KMS-11 (cell line): ENCODE results near the gene SFXN3.

Experiments
- H2AFZ ChIP-seq: fragments of 200-600 bp; sonication (generic); 2 replicates; pipeline ENCODE4 v1.6.1; 2016; ENCODE audit warnings: antibody characterized with exemption, mixed run types, low read depth
- H3K27ac ChIP-seq: fragments of 200-600 bp; sonication (generic); 2 replicates; pipeline ENCODE4 v1.6.1; 2016; ENCODE audit warnings: mild to moderate bottlenecking, mixed run types
- H3K27me3 ChIP-seq: fragments of 200-600 bp; sonication (generic); 2 replicates; pipeline ENCODE4 v1.6.1; 2017; ENCODE audit warnings: mild to moderate bottlenecking, low read depth, mixed run types, moderate library complexity; ENCODE audit not compliant: insufficient read depth
- H3K36me3 ChIP-seq: fragments of 200-600 bp; sonication (generic); 2 replicates; pipeline ENCODE4 v1.6.1; 2017; ENCODE audit warnings: mild to moderate bottlenecking, mixed run types; ENCODE audit not compliant: insufficient read depth
- H3K4me1 ChIP-seq: fragments of 200-600 bp; sonication (generic); 2 replicates; pipeline ENCODE4 v1.6.1; 2016; ENCODE audit warnings: mild to moderate bottlenecking, low read depth, mixed run types; ENCODE audit not compliant: poor library complexity, severe bottlenecking
- H3K4me2 ChIP-seq: fragments of 200-600 bp; sonication (generic); 2 replicates; pipeline ENCODE4 v1.7.0; 2016; ENCODE audit warnings: mild to moderate bottlenecking, mixed run types
- H3K4me3 ChIP-seq: fragments of 200-600 bp; sonication (generic); IDR thresholded peaks from 2 replicates; pipeline ENCODE4 v1.6.1; 2017; ENCODE audit warnings: low read depth, low read length, mixed read lengths; ENCODE audit not compliant: insufficient read depth
- H3K79me2 ChIP-seq: fragments of 200-600 bp; sonication (generic); 2 replicates; pipeline ENCODE4 v1.6.1; 2016; ENCODE audit warnings: low read depth, mixed run types; ENCODE audit not compliant: insufficient read depth
- H3K9ac ChIP-seq: fragments of 200-600 bp; sonication (generic); 2 replicates; pipeline ENCODE4 v1.6.1; 2016; ENCODE audit warnings: mild to moderate bottlenecking, mixed run types
- H4K20me1 ChIP-seq: fragments of 200-600 bp; sonication (generic); 2 replicates; pipeline ENCODE4 v1.6.1; 2016; ENCODE audit warnings: mild to moderate bottlenecking, mixed run types; ENCODE audit not compliant: insufficient read depth
- CTCF ChIP-seq: fragments of 200-600 bp; sonication (generic); conservative IDR thresholded peaks from 2 replicates; pipeline ENCODE4 v1.6.1; 2017; ENCODE audit warnings: low read depth, mild to moderate bottlenecking, antibody characterized with exemption, low read length, moderate library complexity, mixed read lengths

The SFXN3 gene

GRCh38 chr10:101079874-101080273 lies 48.8 kb downstream of the SFXN3 start:
- Histone ChIP-seq H4K20me1 (no peaks in the 10 kb centered on the region), H3K27me3 (peaks cover 50% of the 10 kb centered on the region), H3K36me3 (no peaks in the 10 kb centered on the region), H3K9ac (no peak overlapping the region), H3K4me2 (no peak overlapping the region), H3K4me3 (no peak overlapping the region), H3K79me2 (no peaks in the 10 kb centered on the region), H3K27ac (no peak overlapping the region), H2AFZ (no peak overlapping the region), H3K4me1 (no peaks in the 10 kb centered on the region)
- no peak for TF ChIP-seq CTCF

- Histone ChIP-seq H3K9ac (no peak overlapping the region), H3K4me3 (no peak overlapping the region), H3K79me2 (no peaks in the 10 kb centered on the region), H2AFZ (no peak overlapping the region), H3K27me3 (peaks cover 56% of the 10 kb centered on the region), H3K4me2 (no peak overlapping the region), H4K20me1 (no peaks in the 10 kb centered on the region), H3K36me3 (no peaks in the 10 kb centered on the region), H3K27ac (no peak overlapping the region), H3K4me1 (no peaks in the 10 kb centered on the region)
- no peak for TF ChIP-seq CTCF
Observed at GRCh38 chr10:101080933-101081931, 50.2 kb downstream of the SFXN3 start.

- H3K4me3 ChIP-seq = no peak overlapping the region
- TF ChIP-seq CTCF = no peak
- H4K20me1 ChIP-seq = no peaks in the 10 kb centered on the region
- no peaks in the 10 kb centered on the region for H3K79me2 ChIP-seq
- no peak overlapping the region for H2AFZ ChIP-seq
- no peaks in the 10 kb centered on the region for H3K36me3 ChIP-seq
- no peak overlapping the region for H3K9ac ChIP-seq
- no peak overlapping the region for H3K4me2 ChIP-seq
- peaks cover 89% of the 10 kb centered on the region for H3K27me3 ChIP-seq
- no peak overlapping the region for H3K27ac ChIP-seq
- no peaks in the 10 kb centered on the region for H3K4me1 ChIP-seq
Observed at GRCh38 chr10:101085846-101086245, 54.8 kb downstream of the SFXN3 start.

- H2AFZ ChIP-seq = no peak overlapping the region
Observed at GRCh38 chr10:101087376-101087775, 56.3 kb downstream of the SFXN3 start.

More at GRCh38 chr10:101087376-101087775, 56.3 kb downstream of the SFXN3 start:
- Histone ChIP-seq H3K9ac (no peak overlapping the region), H3K4me3 (no peak overlapping the region), H3K27ac (no peak overlapping the region), H3K79me2 (no peaks in the 10 kb centered on the region), H3K27me3 (peaks cover 92% of the 10 kb centered on the region), H3K4me2 (no peak overlapping the region), H3K36me3 (no peaks in the 10 kb centered on the region), H3K4me1 (no peaks in the 10 kb centered on the region), H4K20me1 (no peaks in the 10 kb centered on the region)
- no peak for TF ChIP-seq CTCF
